GM23338 (cell line): ENCODE data around the gene TBC1D2B.
"Not testable (repeated sequence)": the region's sequence is repeated elsewhere in the genome, so short reads cannot be mapped to it uniquely, and the experiment has no call there.

Source experiments
- CREB1 ChIP-seq: fragments of 250-450 bp; sonication (Bioruptor Pico); IDR thresholded peaks from 2 replicates; pipeline ENCODE4 v1.5.0; 2020; ENCODE audit warnings: low read depth, mild to moderate bottlenecking, moderate library complexity
- EZH2 ChIP-seq: fragments of 200-600 bp; sonication (generic); IDR thresholded peaks from one replicate; pipeline ENCODE4 v1.8.0; 2017; ENCODE audit warnings: antibody characterized with exemption, mild to moderate bottlenecking, low read depth; ENCODE audit not compliant: unreplicated experiment
- EZH2phosphoT487 ChIP-seq: fragments of 200-600 bp; sonication (generic); IDR thresholded peaks from one replicate; pipeline ENCODE4 v1.8.1; 2018; ENCODE audit warnings: antibody characterized with exemption; ENCODE audit not compliant: unreplicated experiment
- JUNB ChIP-seq: IDR thresholded peaks from one replicate; pipeline ENCODE4 v1.6.1; 2016; ENCODE audit warnings: antibody characterized with exemption; ENCODE audit not compliant: unreplicated experiment
- TF ChIP-seq, protein P1 (sequence below), 2 experiments: fragments of 200-600 bp in 1 of 2; sonication (generic) in 1 of 2; conservative IDR thresholded peaks; 2 replicates each; pipeline versions ENCODE4 v1.5.1 to v1.6.1; 2016 to 2017; ENCODE audit warnings: antibody characterized with exemption in 2 of 2, low read depth in 2 of 2, mild to moderate bottlenecking in 2 of 2, moderate library complexity in 1 of 2
- TF ChIP-seq, protein P2 (sequence below): IDR thresholded peaks from one replicate; pipeline ENCODE4 v1.6.1; 2018; ENCODE audit warnings: antibody characterized with exemption; ENCODE audit not compliant: unreplicated experiment

DNA sequence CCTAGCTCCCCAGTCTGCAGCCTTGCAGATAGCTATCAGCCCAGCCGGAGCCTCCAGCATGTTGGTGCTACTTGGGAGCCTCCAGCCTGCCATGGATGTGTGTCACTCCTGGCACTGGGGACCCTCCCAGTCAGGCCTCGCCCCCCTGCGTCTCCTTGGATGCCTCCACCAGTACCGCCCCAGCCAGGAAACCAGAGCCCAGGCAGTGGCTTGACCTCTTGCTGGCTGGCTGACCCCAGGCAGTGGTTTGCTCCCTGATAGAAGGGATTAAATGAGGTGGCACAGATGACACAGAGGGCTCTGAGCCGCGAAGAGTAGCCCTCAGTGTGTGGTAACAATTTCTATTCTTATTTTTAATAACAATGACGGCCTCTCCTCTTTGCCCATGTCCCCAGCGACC is 98.4 kb downstream of the TBC1D2B start:
- not testable (repeated sequence) for TF ChIP-seq EZH2; EZH2phosphoT487; CREB1 (CRISPR knock-in tag); JUNB
- TF ChIP-seq, protein P1, sequence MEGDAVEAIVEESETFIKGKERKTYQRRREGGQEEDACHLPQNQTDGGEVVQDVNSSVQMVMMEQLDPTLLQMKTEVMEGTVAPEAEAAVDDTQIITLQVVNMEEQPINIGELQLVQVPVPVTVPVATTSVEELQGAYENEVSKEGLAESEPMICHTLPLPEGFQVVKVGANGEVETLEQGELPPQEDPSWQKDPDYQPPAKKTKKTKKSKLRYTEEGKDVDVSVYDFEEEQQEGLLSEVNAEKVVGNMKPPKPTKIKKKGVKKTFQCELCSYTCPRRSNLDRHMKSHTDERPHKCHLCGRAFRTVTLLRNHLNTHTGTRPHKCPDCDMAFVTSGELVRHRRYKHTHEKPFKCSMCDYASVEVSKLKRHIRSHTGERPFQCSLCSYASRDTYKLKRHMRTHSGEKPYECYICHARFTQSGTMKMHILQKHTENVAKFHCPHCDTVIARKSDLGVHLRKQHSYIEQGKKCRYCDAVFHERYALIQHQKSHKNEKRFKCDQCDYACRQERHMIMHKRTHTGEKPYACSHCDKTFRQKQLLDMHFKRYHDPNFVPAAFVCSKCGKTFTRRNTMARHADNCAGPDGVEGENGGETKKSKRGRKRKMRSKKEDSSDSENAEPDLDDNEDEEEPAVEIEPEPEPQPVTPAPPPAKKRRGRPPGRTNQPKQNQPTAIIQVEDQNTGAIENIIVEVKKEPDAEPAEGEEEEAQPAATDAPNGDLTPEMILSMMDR (conservative IDR thresholded peaks at IDR 0.05; ENCODE audit: low read depth in 2 of 2), result not testable (repeated sequence)
- TF ChIP-seq, protein P2, sequence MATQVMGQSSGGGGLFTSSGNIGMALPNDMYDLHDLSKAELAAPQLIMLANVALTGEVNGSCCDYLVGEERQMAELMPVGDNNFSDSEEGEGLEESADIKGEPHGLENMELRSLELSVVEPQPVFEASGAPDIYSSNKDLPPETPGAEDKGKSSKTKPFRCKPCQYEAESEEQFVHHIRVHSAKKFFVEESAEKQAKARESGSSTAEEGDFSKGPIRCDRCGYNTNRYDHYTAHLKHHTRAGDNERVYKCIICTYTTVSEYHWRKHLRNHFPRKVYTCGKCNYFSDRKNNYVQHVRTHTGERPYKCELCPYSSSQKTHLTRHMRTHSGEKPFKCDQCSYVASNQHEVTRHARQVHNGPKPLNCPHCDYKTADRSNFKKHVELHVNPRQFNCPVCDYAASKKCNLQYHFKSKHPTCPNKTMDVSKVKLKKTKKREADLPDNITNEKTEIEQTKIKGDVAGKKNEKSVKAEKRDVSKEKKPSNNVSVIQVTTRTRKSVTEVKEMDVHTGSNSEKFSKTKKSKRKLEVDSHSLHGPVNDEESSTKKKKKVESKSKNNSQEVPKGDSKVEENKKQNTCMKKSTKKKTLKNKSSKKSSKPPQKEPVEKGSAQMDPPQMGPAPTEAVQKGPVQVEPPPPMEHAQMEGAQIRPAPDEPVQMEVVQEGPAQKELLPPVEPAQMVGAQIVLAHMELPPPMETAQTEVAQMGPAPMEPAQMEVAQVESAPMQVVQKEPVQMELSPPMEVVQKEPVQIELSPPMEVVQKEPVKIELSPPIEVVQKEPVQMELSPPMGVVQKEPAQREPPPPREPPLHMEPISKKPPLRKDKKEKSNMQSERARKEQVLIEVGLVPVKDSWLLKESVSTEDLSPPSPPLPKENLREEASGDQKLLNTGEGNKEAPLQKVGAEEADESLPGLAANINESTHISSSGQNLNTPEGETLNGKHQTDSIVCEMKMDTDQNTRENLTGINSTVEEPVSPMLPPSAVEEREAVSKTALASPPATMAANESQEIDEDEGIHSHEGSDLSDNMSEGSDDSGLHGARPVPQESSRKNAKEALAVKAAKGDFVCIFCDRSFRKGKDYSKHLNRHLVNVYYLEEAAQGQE, result not testable (repeated sequence)
